IMR-90 (cell line): ENCODE measurements around the gene CD1D.

Source experiments
- BHLHE40 ChIP-seq: fragments of 150-350 bp; IDR thresholded peaks from 2 replicates; pipeline ENCODE4 v1.6.1; 2016; ENCODE audit warnings: mild to moderate bottlenecking, low read depth, low read length
- CEBPB ChIP-seq: IDR thresholded peaks from 2 replicates; pipeline ENCODE4 v1.6.1; 2012; ENCODE audit warnings: low read depth, low read length, improper control_type of control experiment
- CHD1 ChIP-seq: IDR thresholded peaks from 2 replicates; pipeline ENCODE4 v1.6.1; 2012; ENCODE audit warnings: low read depth, low read length, improper control_type of control experiment
- CTCF ChIP-seq: conservative IDR thresholded peaks from 2 replicates; pipeline ENCODE4 v1.5.1; 2012; ENCODE audit warnings: mild to moderate bottlenecking, low read depth, low read length, improper control_type of control experiment
- ELK1 ChIP-seq: fragments of 150-350 bp; IDR thresholded peaks from 2 replicates; pipeline ENCODE4 v1.6.1; 2016; ENCODE audit warnings: low read depth, mild to moderate bottlenecking, low read length, moderate library complexity, borderline replicate concordance
- FOS ChIP-seq: fragments of 150-350 bp; IDR thresholded peaks from 2 replicates; pipeline ENCODE4 v1.6.1; 2016; ENCODE audit warnings: low read depth, low read length
- MAFK ChIP-seq: IDR thresholded peaks from 2 replicates; pipeline ENCODE4 v1.6.1; 2012; ENCODE audit warnings: low read depth, low read length, improper control_type of control experiment
- MXI1 ChIP-seq: IDR thresholded peaks from 2 replicates; pipeline ENCODE4 v1.6.1; 2012; ENCODE audit warnings: low read depth, mild to moderate bottlenecking, low read length, moderate library complexity, borderline replicate concordance
- POLR2A ChIP-seq: IDR thresholded peaks from 2 replicates; pipeline ENCODE4 v1.6.1; 2012; ENCODE audit warnings: mild to moderate bottlenecking, low read depth, low read length
- RAD21 ChIP-seq: IDR thresholded peaks from 2 replicates; pipeline ENCODE4 v1.6.1; 2012; ENCODE audit warnings: low read length, improper control_type of control experiment
- RFX5 ChIP-seq: IDR thresholded peaks from 2 replicates; pipeline ENCODE4 v1.8.0; 2012; ENCODE audit warnings: low read depth, mild to moderate bottlenecking, low read length, moderate library complexity
- SMC3 ChIP-seq: fragments of 150-350 bp; IDR thresholded peaks from 2 replicates; pipeline ENCODE4 v1.6.1; 2016; ENCODE audit warnings: low read depth, mild to moderate bottlenecking, antibody characterized with exemption, low read length, moderate library complexity

- TF ChIP-seq CTCF (no peak), MAFK (no peak), SMC3 (no peak), CHD1 (no peak), POLR2A (no peak), RFX5 (no peak), MXI1 (no peak), BHLHE40 (no peak), RAD21 (no peak), CEBPB (no peak), ELK1 (no peak), FOS (no peak)
Observed at GRCh38 chr1:158148468-158148867, 32.2 kb upstream of the CD1D start.
